GM19043 (cell line): ENCODE results near the gene S100A4.
"Not testable (repeated sequence)": the region's sequence is repeated elsewhere in the genome, so short reads cannot be mapped to it uniquely, and the experiment has no call there.

ENCODE experiments used
- ATAC-seq: cut with Tn5 transposase; IDR thresholded peaks from one replicate; pipeline ENCODE4 v1.9.1; 2021; ENCODE audit warnings: low read depth; ENCODE audit not compliant: unreplicated experiment

S100A4 gene

DNA sequence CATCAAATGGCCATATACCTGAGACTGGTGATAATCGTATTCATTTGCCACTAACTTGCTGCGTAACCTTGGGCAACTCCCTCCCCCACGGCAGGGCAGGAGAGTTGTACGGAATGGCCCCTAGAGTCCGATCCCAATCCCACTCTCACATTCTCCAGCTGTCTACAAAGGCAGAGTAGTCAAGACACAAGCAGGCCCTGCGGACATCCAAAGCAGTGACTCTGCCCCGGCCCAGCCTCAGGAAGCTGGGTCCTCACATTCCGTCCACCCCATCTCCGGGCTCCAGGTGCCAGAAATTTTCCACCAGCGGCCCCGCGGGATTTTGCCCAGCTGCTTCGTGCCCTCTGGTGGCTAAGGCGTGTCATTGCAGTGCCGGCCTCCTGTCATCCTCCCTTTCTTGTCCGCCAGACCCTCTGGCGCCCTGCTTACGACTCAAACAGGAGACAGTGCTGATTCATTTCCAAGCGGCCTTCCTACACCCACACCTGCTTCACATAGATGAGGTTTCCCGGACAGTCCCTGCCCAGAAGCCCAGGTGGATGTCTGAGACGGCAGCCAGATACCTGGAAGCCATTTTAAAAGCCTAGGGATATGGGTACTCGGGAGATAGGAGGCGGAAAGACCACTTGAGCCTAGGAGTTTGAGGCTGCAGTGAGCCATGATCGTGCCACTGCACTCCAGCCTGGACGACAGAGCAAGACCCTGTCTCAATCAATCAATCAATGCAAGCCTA lies 22.9 kb upstream of the S100A4 start:
- ATAC-seq = no peak

- no peak for ATAC-seq
Measured at GRCh38 chr1:153567621-153568366, 22.2 kb upstream of the S100A4 start.

- ATAC-seq = no peak
Measured at GRCh38 chr1:153566414-153567371, 21.1 kb upstream of the S100A4 start.

GRCh38 chr1:153565529-153566374 lies 20.1 kb upstream of the S100A4 start, which contains the start of gene S100A2:
Gene S100A2 (minus strand): TSS chr1:153565844. CDS start chr1:153563877, 1,967 bp downstream.
- no peak for ATAC-seq

DNA sequence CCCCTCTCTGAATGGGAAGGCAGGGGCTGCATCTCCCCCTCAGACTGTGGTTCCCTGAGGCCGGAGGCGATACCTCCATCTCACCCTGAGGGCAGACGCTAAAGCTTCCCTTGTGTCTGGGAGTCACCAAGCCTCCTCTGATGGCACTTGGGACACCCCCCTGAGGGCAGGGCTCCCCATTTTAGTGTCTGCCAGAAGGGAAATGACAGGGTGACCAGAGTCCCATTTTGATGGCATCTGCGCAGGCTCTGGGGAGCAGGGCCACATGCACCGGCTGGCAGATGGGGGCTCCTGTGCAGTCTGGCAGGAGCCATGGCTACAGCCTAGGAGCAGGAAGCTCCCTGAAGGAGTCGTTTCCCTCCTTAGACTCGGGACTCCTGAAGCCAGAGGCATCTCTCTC lies 18.4 kb upstream of the S100A4 start:
- no peak for ATAC-seq

DNA sequence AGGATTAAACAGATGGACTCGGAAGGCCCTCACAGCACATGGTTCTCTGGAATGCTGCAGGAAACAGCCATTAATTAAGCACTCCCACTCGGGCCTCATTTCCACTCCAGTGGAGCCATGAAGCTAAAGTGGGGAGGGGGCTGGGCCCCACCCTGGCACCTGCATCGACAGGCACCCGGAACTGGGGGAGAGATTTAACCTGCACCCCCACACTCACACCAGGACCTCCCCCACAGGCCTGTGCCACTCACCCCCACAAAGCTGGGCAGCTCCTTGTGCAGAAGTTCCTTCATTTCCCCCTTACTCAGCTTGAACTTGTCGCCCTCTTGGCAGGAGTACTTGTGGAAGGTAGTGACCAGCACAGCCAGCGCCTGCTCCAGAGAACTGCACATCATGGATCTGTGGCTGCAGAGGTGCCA lies 17.9 kb upstream of the S100A4 start:
- no peak for ATAC-seq

DNA sequence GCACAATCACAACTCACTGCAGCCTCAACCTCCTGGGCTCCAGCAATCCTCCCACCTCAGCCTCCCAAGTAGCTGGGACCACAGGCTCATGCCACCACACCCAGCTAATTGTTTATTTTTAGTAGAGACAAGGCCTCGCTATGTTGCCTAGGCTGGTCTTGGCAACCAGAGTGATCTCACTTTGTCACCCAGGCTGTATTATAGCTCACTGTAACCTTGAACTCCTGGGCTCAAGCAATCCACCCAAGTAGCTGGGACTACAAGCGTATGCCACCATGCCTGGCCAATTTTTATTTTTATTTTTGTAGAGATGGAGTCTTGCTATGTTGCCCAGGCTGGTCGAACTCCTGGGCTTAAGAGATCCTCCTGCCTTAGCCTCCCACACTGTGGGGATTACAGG lies 16.4 kb upstream of the S100A4 start:
- ATAC-seq = not testable (repeated sequence)

DNA sequence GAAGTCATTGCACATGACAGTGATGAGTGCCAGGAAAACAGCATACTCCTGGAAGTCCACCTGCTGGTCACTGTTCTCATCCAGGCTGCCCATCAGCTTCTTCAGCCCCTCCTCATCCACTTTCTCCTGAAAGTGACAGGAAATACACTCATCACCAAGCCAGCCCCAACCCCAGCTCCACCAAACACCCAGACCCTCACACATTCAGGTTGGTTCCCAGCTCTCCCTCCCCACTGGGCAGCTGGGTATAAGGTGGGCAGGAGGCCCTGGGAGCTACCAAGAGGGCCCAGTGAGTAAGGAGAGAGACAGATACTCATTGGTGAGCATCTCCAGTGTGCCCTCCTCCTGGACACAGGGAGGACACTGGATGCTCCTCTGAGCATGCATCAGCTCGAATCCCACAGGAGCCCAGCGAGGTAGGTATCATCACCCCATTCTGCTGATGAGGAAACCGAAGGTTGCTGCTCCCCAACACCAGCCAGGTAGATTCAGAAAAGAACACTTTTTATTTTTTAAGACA lies 15.9 kb upstream of the S100A4 start:
- no peak for ATAC-seq

DNA sequence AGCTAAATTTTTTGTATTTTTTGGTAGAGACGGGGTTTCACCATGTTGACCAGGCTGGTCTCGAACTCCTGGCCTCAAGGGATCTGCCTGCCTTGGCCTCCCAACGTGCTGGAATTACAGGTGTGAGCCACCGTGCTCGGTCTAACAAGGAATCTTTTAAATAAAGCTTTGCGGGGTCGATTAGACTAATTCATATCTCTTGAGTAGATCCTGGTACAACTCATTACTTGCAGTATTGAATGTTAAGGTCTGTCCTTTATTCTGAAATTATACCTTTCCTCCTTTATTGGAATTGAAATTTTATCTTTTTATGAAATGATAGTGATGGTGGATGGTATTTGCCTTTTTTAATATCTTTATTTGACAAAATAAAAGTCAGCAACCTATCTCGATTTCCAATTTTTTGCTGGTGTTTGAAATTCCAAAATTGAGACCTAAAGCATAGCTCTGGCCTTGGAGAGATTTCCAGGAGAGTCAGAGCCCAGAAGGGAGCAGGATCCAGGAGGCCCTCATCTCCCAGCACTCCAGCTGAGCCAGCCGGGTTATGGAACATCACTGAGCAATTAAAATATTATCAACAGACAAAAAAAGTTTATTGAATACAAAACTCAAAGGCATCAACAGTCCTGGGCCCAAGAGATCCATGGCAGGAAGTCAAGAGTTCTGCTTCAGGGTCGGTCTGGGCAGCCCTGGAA lies 15.3 kb upstream of the S100A4 start:
- ATAC-seq = no peak

- ATAC-seq = no peak
Measured at GRCh38 chr1:153560241-153560640, 14.6 kb upstream of the S100A4 start.

GRCh38 chr1:153557877-153558276 lies 12.3 kb upstream of the S100A4 start:
- ATAC-seq = no peak

GRCh38 chr1:153556348-153556747 lies 10.7 kb upstream of the S100A4 start:
- no peak for ATAC-seq

DNA sequence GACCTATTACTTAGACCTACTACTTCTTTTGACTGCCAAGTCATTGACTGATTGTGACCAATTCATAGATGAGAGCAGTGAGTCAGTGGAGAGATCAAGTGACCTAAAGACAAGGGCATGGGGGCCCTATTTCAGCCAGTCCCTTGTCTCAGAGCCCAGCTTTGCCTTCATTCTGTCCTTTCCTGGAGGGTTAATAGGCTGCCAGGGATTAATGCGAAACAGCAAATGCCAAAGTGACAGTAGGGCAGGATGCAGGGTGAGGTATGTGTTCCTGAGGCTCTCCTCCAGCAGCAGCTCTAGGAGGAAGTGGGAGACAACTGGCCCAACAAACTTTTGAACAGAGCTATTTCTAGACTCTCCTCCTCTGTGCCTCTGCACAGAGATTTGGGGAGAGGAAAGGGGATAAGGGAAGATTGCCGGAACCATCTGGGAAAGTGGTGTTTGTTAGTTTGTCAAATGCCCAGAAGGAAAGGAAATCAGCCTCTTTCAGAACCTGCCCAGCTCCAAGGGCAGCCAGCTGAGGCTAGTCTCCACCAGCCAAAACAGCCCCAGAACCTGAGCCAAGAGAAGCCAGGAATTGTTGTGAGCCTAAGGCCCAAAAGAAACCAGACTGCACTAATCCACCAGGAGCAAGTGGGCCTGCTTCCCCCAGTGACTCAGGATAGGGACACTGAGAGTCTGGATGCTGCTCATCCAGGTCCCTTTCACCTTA lies 8.4 kb upstream of the S100A4 start:
- no peak for ATAC-seq

- ATAC-seq = no peak
Measured at GRCh38 chr1:153553096-153553495, 7.5 kb upstream of the S100A4 start.

GRCh38 chr1:153552335-153552734 lies 6.7 kb upstream of the S100A4 start:
- ATAC-seq = no peak

DNA sequence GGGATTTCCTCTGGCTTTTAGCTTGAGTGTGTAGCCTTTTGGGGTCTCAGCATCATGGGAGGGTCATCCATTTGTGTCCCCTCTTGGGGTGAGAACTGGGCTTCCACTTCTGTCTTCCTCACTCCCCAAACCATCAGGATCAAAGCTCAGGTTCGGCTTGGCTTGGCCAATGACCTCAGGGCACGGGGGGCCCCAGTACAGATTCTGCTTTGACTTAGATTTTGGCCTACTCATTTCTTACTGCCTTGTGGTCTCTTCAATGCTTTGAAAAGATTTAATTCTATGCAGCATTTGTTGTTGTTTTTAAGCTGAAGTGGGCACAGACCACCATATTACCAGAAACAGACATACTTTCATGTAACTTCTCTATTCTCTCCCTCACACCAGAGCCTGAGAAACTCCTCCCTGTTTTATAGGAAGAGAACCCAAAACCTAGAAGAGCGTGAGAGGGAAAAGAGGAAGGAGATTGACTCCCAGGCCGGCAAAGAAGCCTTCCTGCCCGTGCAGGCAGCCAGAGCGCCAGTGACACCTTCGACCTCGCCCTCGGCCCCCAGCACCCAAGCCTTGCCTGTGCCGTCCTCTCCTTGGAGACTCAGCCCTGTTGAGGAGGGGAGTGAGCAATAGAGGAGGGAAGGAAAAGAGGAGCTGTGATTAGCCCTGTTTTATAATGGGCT lies 5.4 kb upstream of the S100A4 start:
- no peak for ATAC-seq

DNA sequence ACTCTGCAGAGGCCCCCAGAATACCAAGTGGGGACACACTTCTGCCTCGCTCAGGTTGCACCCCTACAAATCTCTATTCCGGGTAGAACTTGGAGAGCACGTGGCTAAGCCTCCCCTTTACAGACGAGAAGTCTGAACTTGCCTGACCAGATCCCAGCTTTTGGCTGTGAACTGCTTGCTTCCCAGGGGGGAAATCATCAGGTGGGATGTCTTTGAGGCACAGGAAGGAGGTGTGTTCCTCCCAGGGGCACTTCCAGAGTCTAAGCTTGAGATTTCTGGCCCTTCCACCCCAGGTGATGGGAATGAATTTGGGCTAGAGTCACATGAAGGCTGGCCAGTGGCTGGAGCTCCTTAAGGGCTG lies 4.8 kb upstream of the S100A4 start:
- ATAC-seq = no peak

- no peak for ATAC-seq
Measured at GRCh38 chr1:153549741-153550397, 4.3 kb upstream of the S100A4 start.
